ENCODE results near the gene RYR3. TPM values are rescaled to one million over a fixed set of nuclear protein-coding genes. Genes with fewer than 3 reads are reported as not detected.

The RYR3 gene
- total and polyA plus RNA-seq, 10 of the 15 experiments (the other 5 are each of a cell fraction or from before 2014, with no cell fraction given) = under 0.01 to 0.44 (median 0.16) TPM; not detected in 5

GRCh38 chr15:33515121-33515520, 204.4 kb downstream of the RYR3 start (continued):
- no peak for TF ChIP-seq YBX1 (IDR thresholded peaks at IDR 0.05)
- TF ChIP-seq RBBP5 (conservative IDR thresholded peaks at IDR 0.05) = no peak
- TF ChIP-seq RCOR1 (conservative IDR thresholded peaks at IDR 0.05; ENCODE audit: low read depth, low read length) = no peak
- no peak for TF ChIP-seq IRF5 (IDR thresholded peaks at IDR 0.05; ENCODE audit: borderline replicate concordance)
- TF ChIP-seq TBL1XR1 (IDR thresholded peaks at IDR 0.05; ENCODE audit: low read depth, low read length) = no peak
- TF ChIP-seq NRF1 (conservative IDR thresholded peaks at IDR 0.05; ENCODE audit: low read depth, low read length) = no peak
- no peak for TF ChIP-seq USF2 (IDR thresholded peaks at IDR 0.05; ENCODE audit: borderline replicate concordance, low read depth, low read length)
- TF ChIP-seq HCFC1 (IDR thresholded peaks at IDR 0.05; ENCODE audit: low read length) = no peak
- no peak for TF ChIP-seq SP1 (IDR thresholded peaks at IDR 0.05; ENCODE audit: low read depth, low read length)
- no peak for TF ChIP-seq SREBF2 (IDR thresholded peaks at IDR 0.05; ENCODE audit: low read length)

DNA sequence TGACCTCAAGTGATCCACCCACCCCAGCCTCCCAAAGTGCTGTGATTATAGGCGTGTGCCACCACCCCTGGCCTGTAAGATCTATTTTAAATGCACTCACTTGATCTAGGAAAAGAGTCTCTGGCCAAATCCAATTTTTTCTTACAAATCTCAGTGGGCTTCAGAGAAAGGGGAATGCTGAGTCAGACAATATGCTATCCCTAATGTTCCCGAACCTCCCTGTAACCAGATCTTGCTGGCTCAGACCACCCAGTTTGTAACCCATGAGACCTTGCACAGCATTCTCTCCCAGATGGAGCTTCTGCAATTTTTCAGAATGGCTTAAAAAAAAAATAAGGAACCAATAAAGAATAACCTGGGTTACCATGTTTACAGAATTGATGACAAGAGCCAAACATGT, 205.8 kb downstream of the RYR3 start:
- RAD21 ChIA-PET (ENCODE audit: unreplicated experiment) = no interaction called here

More for the DNA sequence above, 205.8 kb downstream of the RYR3 start:
- POLR2A ChIA-PET = no interaction called here
- no peaks in the 10 kb centered on the region for H3K36me3 ChIP-seq (ENCODE audit: control insufficient read depth in 2 of 2, insufficient read depth in 2 of 2, low read length in 1 of 2)
- CTCF ChIA-PET = no interaction called here
- no peak overlapping the region for H2AFZ ChIP-seq (ENCODE audit: control insufficient read depth, low read depth, low read length)
- H3K27me3 ChIP-seq (replicated peaks in 1 of 2; ENCODE audit: control insufficient read depth in 2 of 2, insufficient read depth in 2 of 2, low read length in 1 of 2) = 0 out of 4 replicates have a peak, but pooled peaks cover 0 to 2% of the 10 kb centered on the region in 2 experiments
- FAIRE-seq (no peak), DNase-seq (ENCODE audit: low read depth, low spot score) (no peak), ATAC-seq (no peak)
- no peak overlapping the region for H3K9ac ChIP-seq (ENCODE audit: control insufficient read depth, insufficient read depth, low read length)
- no peak overlapping the region for H3K27ac ChIP-seq (ENCODE audit: control insufficient read depth, insufficient read depth)
- H3K4me2 ChIP-seq (ENCODE audit: control insufficient read depth, insufficient read depth) = no peak overlapping the region
- SMC1A ChIA-PET (ENCODE audit: uncharacterized antibody, unreplicated experiment) = no interaction called here
- H3K4me3 ChIP-seq = no peak overlapping the region
- intact Hi-C loops (cut with micrococcal nuclease; ENCODE audit: unreplicated experiment) = no loop called here
- no TSS peak for BruUV-seq (replicated peaks)
- no peaks in the 10 kb centered on the region for H4K20me1 ChIP-seq (ENCODE audit: control insufficient read depth, insufficient read depth)
- no peaks in the 10 kb centered on the region for H3K79me2 ChIP-seq (ENCODE audit: control insufficient read depth, insufficient read depth, low read length)
- H3K9me3 ChIP-seq (replicated peaks; ENCODE audit: control insufficient read depth, insufficient read depth, low read length) = no peaks in the 10 kb centered on the region
- in situ Hi-C loops (cut with MboI) = no loop called here
- H3K4me1 ChIP-seq (ENCODE audit: control insufficient read depth, insufficient read depth, low read length) = no peaks in the 10 kb centered on the region
- WGBS (ENCODE audit: insufficient coverage, insufficient replicate concordance, low lambda C conversion rate, missing lambda C conversion rate) = 23% methylated on average over 2 of the region's 2 CpGs
- no peak for TF ChIP-seq SPI1 (IDR thresholded peaks at IDR 0.05; ENCODE audit: borderline replicate concordance, insufficient read depth, low read depth, low read length)
- TF ChIP-seq SMC3 (IDR thresholded peaks at IDR 0.05; ENCODE audit: borderline replicate concordance, low read length) = no peak
- TF ChIP-seq ESRRA (IDR thresholded peaks at IDR 0.05; ENCODE audit: low read length) = no peak
- TF ChIP-seq SIN3A (IDR thresholded peaks at IDR 0.05; ENCODE audit: low read depth, low read length) = no peak
- no peak for TF ChIP-seq BRCA1 (IDR thresholded peaks at IDR 0.05; ENCODE audit: low read depth, low read length)
- TF ChIP-seq IKZF1 (conservative IDR thresholded peaks at IDR 0.05) = no peak
- no peak for TF ChIP-seq ETV6 (conservative IDR thresholded peaks at IDR 0.05 in 1 of 2, IDR thresholded peaks at IDR 0.05 in 1 of 2; ENCODE audit: borderline replicate concordance in 1 of 2, low read depth in 1 of 2)
